HG03135 (cell line): Measurements from ENCODE around the gene PLXNA3.

ENCODE experiments used
- ATAC-seq: cut with Tn5 transposase; IDR thresholded peaks from one replicate; pipeline ENCODE4 v1.9.1; 2021; ENCODE audit warnings: mild to moderate bottlenecking, moderate library complexity; ENCODE audit not compliant: unreplicated experiment

Gene PLXNA3

GRCh38 chrX:154525606-154526490, 67.8 kb downstream of the PLXNA3 start:
- no peak for ATAC-seq

GRCh38 chrX:154526901-154527675, 69.0 kb downstream of the PLXNA3 start:
- ATAC-seq, result no peak
